HPDE6-E6E7 (cell line): ENCODE results near the gene CD93.

Experiments used
- DNase-seq: peaks from one replicate; pipeline ENCODE4 v3.0.0; 2011; ENCODE audit warnings: missing footprints; ENCODE audit errors: extremely low spot score

The CD93 gene

DNA sequence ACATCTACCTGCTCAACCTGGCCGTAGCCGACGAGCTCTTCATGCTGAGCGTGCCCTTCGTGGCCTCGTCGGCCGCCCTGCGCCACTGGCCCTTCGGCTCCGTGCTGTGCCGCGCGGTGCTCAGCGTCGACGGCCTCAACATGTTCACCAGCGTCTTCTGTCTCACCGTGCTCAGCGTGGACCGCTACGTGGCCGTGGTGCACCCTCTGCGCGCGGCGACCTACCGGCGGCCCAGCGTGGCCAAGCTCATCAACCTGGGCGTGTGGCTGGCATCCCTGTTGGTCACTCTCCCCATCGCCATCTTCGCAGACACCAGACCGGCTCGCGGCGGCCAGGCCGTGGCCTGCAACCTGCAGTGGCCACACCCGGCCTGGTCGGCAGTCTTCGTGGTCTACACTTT, 50.4 kb downstream of the CD93 start:
- no peak for DNase-seq

DNA sequence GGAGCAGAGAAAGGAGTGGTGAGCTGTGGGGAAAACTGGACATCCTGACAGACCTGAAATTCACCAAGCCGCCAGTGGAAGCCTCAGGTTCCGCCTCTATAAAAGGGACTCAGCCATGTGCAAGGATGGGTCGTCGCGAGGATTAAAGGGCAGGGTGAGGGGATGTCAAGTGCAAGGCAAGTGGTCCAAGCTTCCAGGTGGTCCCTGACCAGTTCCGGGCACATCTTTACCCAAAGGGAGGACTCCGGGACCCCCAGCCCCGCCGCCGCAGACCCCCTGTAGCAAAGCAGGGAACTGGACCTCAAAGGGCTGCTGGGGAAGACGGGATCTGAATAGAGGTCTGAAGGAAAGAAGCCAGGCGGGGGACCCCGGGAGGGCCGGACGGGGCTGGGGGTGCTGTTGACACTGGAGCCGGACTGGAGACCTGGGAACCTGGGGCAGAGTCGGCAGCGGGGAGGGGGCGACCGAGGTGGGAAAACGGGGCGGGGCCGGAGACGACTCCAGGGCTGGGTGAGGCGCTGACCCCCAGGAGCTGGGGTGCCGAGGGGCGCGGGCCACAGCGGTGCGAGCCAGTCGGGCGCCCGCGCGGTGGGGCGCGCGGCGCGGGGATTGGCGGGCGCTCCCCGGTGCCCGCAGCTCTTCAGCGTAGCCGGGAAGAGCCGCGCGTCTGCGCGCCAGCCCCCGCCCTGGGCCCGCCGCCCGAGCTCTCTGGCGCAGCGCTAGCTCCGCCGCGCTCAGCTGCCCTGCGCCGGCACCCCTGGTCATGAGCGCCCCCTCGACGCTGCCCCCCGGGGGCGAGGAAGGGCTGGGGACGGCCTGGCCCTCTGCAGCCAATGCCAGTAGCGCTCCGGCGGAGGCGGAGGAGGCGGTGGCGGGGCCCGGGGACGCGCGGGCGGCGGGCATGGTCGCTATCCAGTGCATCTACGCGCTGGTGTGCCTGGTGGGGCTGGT, 51.1 kb downstream of the CD93 start, which contains the start of gene SSTR4:
Gene SSTR4, plus strand, starts transcription at position 592 of the 951 bp plus-strand sequence. Its CDS starts 172 bp downstream, at position 764.
- DNase-seq = no peak

DNA sequence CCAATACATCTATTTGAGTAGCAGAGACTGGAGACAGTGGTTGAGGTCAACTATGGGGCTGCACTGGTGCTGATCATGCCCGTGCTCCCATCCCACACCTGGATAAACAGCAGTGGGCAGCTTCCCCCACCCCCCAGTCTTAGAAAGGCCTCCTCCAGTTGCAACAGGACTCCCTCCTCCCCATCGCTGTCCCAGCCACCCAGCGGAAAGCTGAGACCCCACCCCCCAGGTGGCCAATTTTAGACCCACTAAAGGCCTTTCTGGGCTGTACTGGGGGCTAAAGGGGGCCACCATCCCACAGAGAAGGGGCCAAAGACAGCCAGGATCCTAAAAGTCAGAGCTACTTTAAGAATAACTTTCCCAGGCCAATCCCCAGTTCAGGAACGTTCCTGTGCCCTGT, 52.2 kb downstream of the CD93 start:
- DNase-seq = no peak

DNA sequence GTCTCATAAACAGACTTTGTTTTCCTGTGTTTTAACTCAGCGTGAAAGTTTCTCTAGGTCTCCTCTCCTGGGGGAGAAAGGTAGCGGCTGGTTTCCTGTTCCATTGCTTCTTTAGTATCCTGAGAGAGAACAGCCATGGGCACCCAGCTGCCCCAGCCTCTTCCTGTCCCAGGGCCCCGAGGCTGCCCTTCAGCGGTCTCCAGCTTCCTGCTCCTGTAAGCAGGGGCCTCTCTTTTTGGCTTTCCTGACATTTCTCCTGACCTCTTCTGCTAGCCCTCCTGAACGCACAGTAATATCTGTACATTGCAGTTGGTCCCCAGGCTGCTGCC, 53.4 kb downstream of the CD93 start:
- DNase-seq = no peak

DNA sequence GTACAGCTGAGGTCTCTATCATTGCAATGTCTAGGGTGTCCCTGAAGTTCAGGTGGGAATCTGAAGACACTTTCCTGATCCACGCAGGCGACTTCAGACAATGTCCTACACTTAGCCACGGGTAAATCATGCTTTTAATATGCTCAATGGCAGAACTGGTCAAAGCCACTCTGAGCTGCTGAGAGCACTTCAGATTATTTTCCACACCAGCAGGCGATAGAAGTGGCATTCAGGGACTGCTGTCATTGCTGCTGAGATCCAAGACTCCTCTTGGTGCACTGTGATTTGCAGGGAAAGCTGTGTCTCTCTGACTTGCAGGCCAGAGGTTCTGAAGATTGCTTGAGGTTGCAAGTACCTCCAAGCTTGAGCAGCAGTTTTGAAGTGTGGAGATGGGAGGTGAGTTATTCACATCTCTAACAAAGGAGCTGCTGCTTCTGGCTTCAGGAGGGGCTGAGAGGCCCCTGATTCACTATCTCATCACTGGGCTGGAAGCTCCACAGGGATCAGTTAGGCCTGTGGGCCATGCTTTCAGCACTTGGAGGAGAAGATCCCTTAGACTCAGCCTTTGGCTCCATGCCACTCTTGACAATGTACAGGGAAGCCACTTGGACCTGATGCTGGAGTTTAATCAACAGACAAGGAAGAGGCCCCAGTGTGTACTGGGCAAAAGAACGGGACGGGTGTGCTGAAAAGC, 53.9 kb downstream of the CD93 start:
- DNase-seq = no peak

DNA sequence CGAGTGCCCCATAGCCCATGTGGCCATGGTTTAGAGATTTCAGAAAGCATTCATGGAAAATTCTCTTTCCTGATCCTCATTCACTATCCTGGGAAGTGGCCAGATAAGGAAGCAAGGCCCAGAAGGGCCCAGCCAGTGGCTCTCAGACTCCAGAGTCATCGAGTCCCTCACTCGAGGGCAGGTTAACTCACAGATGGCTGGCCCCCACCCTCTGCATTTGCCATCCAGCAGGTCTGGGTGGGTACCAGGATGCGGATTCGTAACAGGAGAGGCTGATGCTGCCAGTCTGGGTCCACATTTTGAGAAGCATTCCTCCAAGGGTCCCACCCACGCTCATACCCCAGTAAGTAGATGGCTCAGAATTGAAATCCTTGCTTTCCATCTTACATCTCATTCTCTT, 54.8 kb downstream of the CD93 start:
- no peak for DNase-seq
